Measurements from ENCODE around the gene FLII.

Gene FLII

DNA sequence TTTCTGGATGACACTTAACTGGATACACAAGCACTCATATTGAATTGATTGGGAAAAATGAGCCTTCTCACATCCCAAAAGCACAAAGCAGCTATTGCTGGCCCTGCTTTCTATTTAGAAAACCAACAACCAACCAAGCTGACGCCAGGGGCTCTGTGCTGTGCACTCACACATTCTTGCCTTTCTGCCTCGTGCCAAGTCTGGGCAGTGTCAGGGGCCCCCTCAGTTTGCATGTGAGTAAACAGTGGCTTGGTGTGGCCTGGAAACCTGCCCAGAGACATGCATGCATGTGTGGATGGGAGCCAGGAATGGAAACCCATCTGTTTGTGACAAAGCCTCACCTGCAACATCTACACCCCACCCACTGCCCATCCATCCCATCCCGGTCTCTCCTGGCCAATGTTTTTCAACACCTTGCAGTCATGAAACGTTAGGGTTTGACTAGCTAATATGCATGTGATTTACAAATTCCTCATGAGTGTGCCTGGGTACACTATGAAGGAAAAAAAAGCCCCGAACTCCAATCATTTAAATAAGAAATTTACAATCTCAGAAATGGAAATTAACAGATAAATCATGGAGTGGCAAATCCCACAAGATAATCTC is 22.3 kb upstream of the FLII start:
- no peak for DNase-seq (ENCODE audit: low read depth)
- TF ChIP-seq, protein P1, sequence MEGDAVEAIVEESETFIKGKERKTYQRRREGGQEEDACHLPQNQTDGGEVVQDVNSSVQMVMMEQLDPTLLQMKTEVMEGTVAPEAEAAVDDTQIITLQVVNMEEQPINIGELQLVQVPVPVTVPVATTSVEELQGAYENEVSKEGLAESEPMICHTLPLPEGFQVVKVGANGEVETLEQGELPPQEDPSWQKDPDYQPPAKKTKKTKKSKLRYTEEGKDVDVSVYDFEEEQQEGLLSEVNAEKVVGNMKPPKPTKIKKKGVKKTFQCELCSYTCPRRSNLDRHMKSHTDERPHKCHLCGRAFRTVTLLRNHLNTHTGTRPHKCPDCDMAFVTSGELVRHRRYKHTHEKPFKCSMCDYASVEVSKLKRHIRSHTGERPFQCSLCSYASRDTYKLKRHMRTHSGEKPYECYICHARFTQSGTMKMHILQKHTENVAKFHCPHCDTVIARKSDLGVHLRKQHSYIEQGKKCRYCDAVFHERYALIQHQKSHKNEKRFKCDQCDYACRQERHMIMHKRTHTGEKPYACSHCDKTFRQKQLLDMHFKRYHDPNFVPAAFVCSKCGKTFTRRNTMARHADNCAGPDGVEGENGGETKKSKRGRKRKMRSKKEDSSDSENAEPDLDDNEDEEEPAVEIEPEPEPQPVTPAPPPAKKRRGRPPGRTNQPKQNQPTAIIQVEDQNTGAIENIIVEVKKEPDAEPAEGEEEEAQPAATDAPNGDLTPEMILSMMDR (IDR thresholded peaks at IDR 0.05; ENCODE audit: control insufficient read depth, insufficient read depth, low read depth, low read length, missing control alignments), result no peak
- no peak overlapping the region for H3K4me3 ChIP-seq (ENCODE audit: control insufficient read depth, low read depth, low read length)

DNA sequence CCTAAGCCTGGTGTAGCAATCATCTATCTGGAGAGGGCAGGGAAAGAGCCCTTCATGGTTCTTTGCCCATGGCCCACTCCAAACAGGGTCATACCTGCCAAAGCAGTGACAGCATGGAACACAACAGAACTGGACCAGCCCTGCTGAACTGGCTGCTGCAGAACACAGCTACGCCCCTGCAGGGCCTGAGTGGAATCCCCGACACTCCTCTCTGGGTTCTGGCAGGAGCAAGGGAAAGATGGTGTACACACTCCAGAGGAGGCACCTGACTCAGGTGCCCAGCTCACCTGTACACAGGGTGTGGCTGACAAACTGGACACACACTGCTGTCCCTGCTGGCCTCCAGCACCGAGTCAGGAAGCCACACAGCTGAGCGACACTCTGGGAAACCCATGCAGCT is 21.7 kb upstream of the FLII start:
- no peak for DNase-seq (ENCODE audit: low read depth)
- H3K4me3 ChIP-seq (ENCODE audit: control insufficient read depth, low read depth, low read length), result no peak overlapping the region
- TF ChIP-seq, protein P1 (IDR thresholded peaks at IDR 0.05; ENCODE audit: control insufficient read depth, insufficient read depth, low read depth, low read length, missing control alignments), result no peak

DNA sequence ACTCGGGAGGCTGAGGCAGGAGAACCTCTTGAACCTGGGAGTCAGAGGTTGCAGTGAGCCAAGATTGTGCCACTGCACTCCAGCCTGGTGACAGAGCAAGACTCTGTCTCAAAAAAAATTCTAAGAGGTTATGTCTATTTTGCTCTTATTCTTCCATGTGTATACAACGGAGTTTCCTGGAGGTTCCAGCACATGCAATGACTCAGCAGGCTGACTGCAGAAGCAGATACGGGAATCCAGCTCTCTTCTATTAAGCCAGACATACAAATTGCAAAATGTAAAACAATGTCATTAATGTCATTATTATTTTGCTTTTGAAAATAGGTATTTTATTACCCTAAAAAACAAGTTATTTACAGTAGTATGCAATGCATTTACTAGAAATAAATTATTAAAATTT is 20.3 kb upstream of the FLII start:
- DNase-seq (ENCODE audit: low read depth), result no peak
- TF ChIP-seq, protein P1 (IDR thresholded peaks at IDR 0.05; ENCODE audit: control insufficient read depth, insufficient read depth, low read depth, low read length, missing control alignments), result no peak
- no peak overlapping the region for H3K4me3 ChIP-seq (ENCODE audit: control insufficient read depth, low read depth, low read length)

DNA sequence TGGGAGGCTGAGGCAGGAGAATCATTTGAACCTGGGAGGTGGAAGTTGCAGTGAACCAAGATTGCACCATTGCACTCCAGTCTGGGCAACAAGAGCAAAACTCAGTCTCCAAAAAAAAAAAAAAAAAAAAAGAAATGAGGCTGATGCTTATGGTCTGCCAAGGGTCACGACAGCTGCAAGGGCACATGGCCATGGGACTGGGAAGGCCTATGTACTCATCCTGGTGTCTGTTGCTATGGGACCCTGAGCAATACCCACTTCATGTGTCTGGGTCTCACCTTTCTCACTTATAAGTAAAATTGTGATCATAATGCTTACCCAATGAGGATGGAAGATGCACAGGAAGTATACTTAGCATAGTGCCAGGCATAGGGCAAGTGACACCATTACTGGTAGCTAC is 18.5 kb upstream of the FLII start:
- DNase-seq (ENCODE audit: low read depth), result no peak
- H3K4me3 ChIP-seq (ENCODE audit: control insufficient read depth, low read depth, low read length), result no peak overlapping the region
- TF ChIP-seq, protein P1 (IDR thresholded peaks at IDR 0.05; ENCODE audit: control insufficient read depth, insufficient read depth, low read depth, low read length, missing control alignments), result no peak

DNA sequence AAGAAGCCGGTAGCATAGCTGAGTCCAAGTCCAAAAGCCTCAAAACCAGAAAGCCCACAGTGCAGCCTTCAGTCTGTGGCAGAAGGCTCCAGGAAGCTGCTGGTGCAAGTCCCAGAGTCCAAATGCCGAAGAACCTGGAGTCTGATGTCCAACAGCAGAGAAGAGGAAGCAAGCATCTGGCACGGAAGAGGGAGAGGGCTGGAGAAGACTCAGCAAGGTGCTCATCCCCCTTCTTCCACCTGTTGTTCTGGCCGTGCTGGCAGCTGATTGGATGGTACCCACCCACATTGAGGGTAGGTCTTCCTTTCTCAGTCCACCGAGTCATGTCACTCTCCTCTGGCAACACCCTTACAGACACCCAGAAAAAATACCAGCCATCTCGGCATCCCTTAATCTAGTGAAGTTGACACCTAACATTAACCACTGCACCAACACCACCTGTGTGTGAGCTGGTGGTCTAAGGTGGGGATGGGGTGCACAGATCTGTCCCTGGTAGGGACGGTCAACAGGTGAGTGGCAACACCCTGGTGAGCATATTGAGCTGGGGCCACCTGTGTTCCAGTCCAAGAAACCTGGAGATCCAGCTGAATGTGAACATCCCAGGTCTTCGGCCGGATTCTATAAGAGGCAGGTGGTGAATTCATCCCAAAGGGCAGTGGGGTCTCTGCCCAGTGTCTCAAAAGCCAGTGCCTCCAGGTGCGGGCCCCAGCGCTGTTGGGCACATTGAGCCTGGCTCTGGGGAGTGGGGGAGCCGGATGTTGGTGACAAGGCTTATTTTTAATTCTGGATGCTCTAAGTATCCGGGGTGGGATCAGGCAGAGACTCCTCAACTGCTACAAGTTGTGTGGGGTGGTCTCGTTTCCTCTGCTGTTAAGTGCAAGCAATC is 11.8 kb upstream of the FLII start:
- no peak for DNase-seq (ENCODE audit: low read depth)
- H3K4me3 ChIP-seq (ENCODE audit: control insufficient read depth, low read depth, low read length), result no peak overlapping the region
- TF ChIP-seq, protein P1 (IDR thresholded peaks at IDR 0.05; ENCODE audit: control insufficient read depth, insufficient read depth, low read depth, low read length, missing control alignments), result no peak

DNA sequence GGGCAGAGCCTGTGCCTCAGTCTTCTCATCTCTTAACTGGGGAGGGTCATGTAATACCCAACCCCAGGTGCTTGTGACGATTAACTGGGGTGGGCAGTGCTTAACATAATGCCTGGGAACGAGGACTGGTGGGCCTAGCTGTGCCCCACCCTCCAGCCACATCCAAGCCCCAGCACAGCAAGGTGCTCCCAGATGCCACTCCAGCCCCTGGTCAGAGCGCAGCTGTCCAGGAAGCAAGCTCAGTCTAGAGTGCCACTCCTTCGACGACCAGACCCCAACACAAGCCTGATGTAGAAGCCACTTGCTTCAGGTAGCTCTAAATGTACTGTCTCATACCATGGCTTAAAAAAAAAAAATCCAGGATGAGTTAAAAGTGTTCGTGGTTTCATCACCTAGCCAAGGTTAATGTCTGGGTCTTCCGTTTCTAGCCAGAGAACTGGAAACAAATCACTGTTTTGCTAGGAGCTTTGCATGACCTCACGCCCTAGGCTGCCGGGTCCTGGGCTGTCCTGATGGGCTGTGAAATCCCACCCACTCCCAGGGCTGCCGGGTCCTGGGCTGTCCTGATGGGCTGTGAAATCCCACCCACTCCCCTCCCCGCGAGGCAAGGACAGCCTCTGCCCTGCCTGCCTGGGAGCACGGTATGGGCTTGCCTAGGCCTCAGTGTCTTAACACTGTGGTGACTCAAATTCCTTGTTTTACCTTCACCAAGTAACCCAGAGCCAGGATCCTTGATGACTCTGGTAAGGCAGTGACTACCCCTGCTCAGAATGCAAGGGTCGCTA is 9.6 kb upstream of the FLII start:
- TF ChIP-seq, protein P1 (IDR thresholded peaks at IDR 0.05; ENCODE audit: control insufficient read depth, insufficient read depth, low read depth, low read length, missing control alignments), result no peak
- H3K4me3 ChIP-seq (ENCODE audit: control insufficient read depth, low read depth, low read length), result no peak overlapping the region
- no peak for DNase-seq (ENCODE audit: low read depth)

Data from AG09309 (cell line).